SU-DHL-6 (cell line): ENCODE data around the gene FAM170B.

Experiments used
- H2AFZ ChIP-seq: fragments of 200-600 bp; sonication (generic); 2 replicates; pipeline ENCODE4 v1.6.1; 2014; ENCODE audit warnings: low read depth, mild to moderate bottlenecking, moderate library complexity, mixed read lengths, antibody characterized with exemption, low read length; ENCODE audit not compliant: severe bottlenecking
- H3F3A ChIP-seq: fragments of 200-600 bp; shearing (Covaris generic); 2 replicates; pipeline ENCODE4 v1.6.0; 2016; ENCODE audit warnings: antibody characterized with exemption, mild to moderate bottlenecking; ENCODE audit not compliant: insufficient read depth
- H3K27ac ChIP-seq: fragments of 200-600 bp; sonication (generic); 2 replicates; pipeline ENCODE4 v1.5.1; 2016; ENCODE audit warnings: low read depth, mild to moderate bottlenecking, low read length, moderate library complexity, mixed read lengths
- H3K27me3 ChIP-seq: fragments of 200-600 bp; sonication (generic), shearing (Covaris generic); 2 replicates; pipeline ENCODE4 v1.6.0; 2014; ENCODE audit warnings: mild to moderate bottlenecking, low read length
- H3K36me3 ChIP-seq: fragments of 200-600 bp; sonication (generic); 2 replicates; pipeline ENCODE4 v1.6.1; 2014; ENCODE audit warnings: mild to moderate bottlenecking, low read length, mixed read lengths
- H3K4me2 ChIP-seq: fragments of 300-600, 200-600 bp; shearing (Covaris generic), sonication (generic); 2 replicates; pipeline ENCODE4 v1.6.0; 2014; ENCODE audit warnings: low read length, low read depth, mild to moderate bottlenecking; ENCODE audit not compliant: poor library complexity, severe bottlenecking
- H3K4me3 ChIP-seq: fragments of 200-600 bp; sonication (generic); 2 replicates; pipeline ENCODE4 v1.5.1; 2014; ENCODE audit warnings: antibody characterized with exemption, low read length, mild to moderate bottlenecking, mixed read lengths; ENCODE audit not compliant: insufficient read depth, poor library complexity, severe bottlenecking
- H3K79me2 ChIP-seq: fragments of 200-600 bp; sonication (generic); 2 replicates; pipeline ENCODE4 v1.6.1; 2014; ENCODE audit warnings: mild to moderate bottlenecking, low read length, moderate library complexity; ENCODE audit not compliant: insufficient read depth
- H3K9ac ChIP-seq: fragments of 200-600 bp; sonication (generic); 2 replicates; pipeline ENCODE4 v1.7.0; 2014; ENCODE audit warnings: mild to moderate bottlenecking, low read length
- H3K9me2 ChIP-seq: fragments of 200-600 bp; sonication (generic); replicated peaks from 2 replicates; pipeline ENCODE4 v1.6.1; 2014; ENCODE audit warnings: low read length; ENCODE audit not compliant: insufficient read depth
- H3K9me3 ChIP-seq: fragments of 200-600 bp; sonication (generic); 2 replicates; pipeline ENCODE4 v1.6.1; 2014; ENCODE audit warnings: low read length, mixed read lengths; ENCODE audit not compliant: insufficient read depth
- H4K20me1 ChIP-seq: fragments of 200-600 bp; sonication (generic); 2 replicates; pipeline ENCODE4 v1.6.1; 2014; ENCODE audit warnings: low read depth, mild to moderate bottlenecking, antibody characterized with exemption, low read length, moderate library complexity, mixed read lengths
- CTCF ChIP-seq: fragments of 200-600 bp; sonication (generic); IDR thresholded peaks from one replicate; pipeline ENCODE4 v1.5.1; 2017; ENCODE audit warnings: antibody characterized with exemption, mild to moderate bottlenecking, low read length, moderate library complexity; ENCODE audit not compliant: insufficient read depth, poor library complexity, severe bottlenecking
- EZH2phosphoT487 ChIP-seq: fragments of 200-600 bp; sonication (generic), shearing (Covaris generic); conservative IDR thresholded peaks from 2 replicates; pipeline ENCODE4 v1.6.1; 2018; ENCODE audit warnings: mild to moderate bottlenecking, antibody characterized with exemption, low read length, moderate library complexity, mixed read lengths

The FAM170B gene

GRCh38 chr10:49090189-49090575, 43.6 kb downstream of the FAM170B start:
- Histone ChIP-seq H3K27me3 (no peaks in the 10 kb centered on the region), H3K9me2 (no peaks in the 10 kb centered on the region), H3K27ac (no peak overlapping the region), H3K9ac (no peak overlapping the region), H3K9me3 (peaks cover 4% of the 10 kb centered on the region; the same call in 1 of the 2 replicates), H4K20me1 (no peaks in the 10 kb centered on the region), H3K79me2 (no peaks in the 10 kb centered on the region), H3K4me3 (no peak overlapping the region), H3F3A (no peaks in the 10 kb centered on the region), H3K36me3 (no peaks in the 10 kb centered on the region), H2AFZ (no peak overlapping the region), H3K4me2 (no peak overlapping the region)
- no peak for TF ChIP-seq CTCF

GRCh38 chr10:49089557-49090188, 44.1 kb downstream of the FAM170B start:
- H3K4me3 ChIP-seq: no peak overlapping the region
- H3K36me3 ChIP-seq: no peaks in the 10 kb centered on the region
- H3K9ac ChIP-seq: no peak overlapping the region
- no peak overlapping the region for H3K4me2 ChIP-seq
- H3F3A ChIP-seq: no peaks in the 10 kb centered on the region
- no peaks in the 10 kb centered on the region for H3K27me3 ChIP-seq
- no peak overlapping the region for H2AFZ ChIP-seq
- no peaks in the 10 kb centered on the region for H3K79me2 ChIP-seq
- H3K9me3 ChIP-seq: peaks cover 4% of the 10 kb centered on the region; the same call in 1 of the 2 replicates
- H4K20me1 ChIP-seq: no peaks in the 10 kb centered on the region
- TF ChIP-seq CTCF (no peak), EZH2phosphoT487 (no peak)
- H3K27ac ChIP-seq: no peak overlapping the region
- H3K9me2 ChIP-seq: no peaks in the 10 kb centered on the region

GRCh38 chr10:49089152-49089551, 44.7 kb downstream of the FAM170B start:
- no peaks in the 10 kb centered on the region for H3K79me2 ChIP-seq
- H4K20me1 ChIP-seq: no peaks in the 10 kb centered on the region
- TF ChIP-seq EZH2phosphoT487 (no peak), CTCF (no peak)
- no peak overlapping the region for H3K9ac ChIP-seq
- H3K9me2 ChIP-seq: no peaks in the 10 kb centered on the region
- no peak overlapping the region for H3K4me2 ChIP-seq
- H3K4me3 ChIP-seq: no peak overlapping the region
- peaks cover 4% of the 10 kb centered on the region; the same call in 1 of the 2 replicates for H3K9me3 ChIP-seq
- no peak overlapping the region for H2AFZ ChIP-seq
- H3K36me3 ChIP-seq: no peaks in the 10 kb centered on the region
- no peaks in the 10 kb centered on the region for H3F3A ChIP-seq
- H3K27ac ChIP-seq: no peak overlapping the region
- H3K27me3 ChIP-seq: no peaks in the 10 kb centered on the region

GRCh38 chr10:49086889-49087288, 46.9 kb downstream of the FAM170B start:
- no peak overlapping the region for H3K4me3 ChIP-seq
- no peaks in the 10 kb centered on the region for H3K36me3 ChIP-seq
- H3K9ac ChIP-seq: no peak overlapping the region
- TF ChIP-seq EZH2phosphoT487 (no peak), CTCF (no peak)
- H4K20me1 ChIP-seq: no peaks in the 10 kb centered on the region
- H3K27me3 ChIP-seq: no peaks in the 10 kb centered on the region
- H3K79me2 ChIP-seq: no peaks in the 10 kb centered on the region
- peaks cover 4% of the 10 kb centered on the region; the same call in 1 of the 2 replicates for H3K9me3 ChIP-seq
- no peak overlapping the region for H2AFZ ChIP-seq
- H3K27ac ChIP-seq: no peak overlapping the region
- no peaks in the 10 kb centered on the region for H3K9me2 ChIP-seq
- no peaks in the 10 kb centered on the region for H3F3A ChIP-seq
- H3K4me2 ChIP-seq: no peak overlapping the region
